A673 (cell line): Measurements from ENCODE around the gene CCNB1. TPM values are rescaled to one million over a fixed set of nuclear protein-coding genes. Genes with fewer than 3 reads are reported as not detected.

Source experiments
- BruUV-seq: library from RNA; stranded (reverse); fragments of 400-500 nt; replicated peaks from 2 replicates; lab custom pipeline; 2021; lab: Mats Ljungman, UMichigan
- CTCF ChIA-PET: fragments of 300-600 bp; sonication (Branson Sonifier 250); formaldehyde crosslinking; loops from one replicate; lab custom pipeline; 2022; ENCODE audit warnings: antibody characterized with exemption; lab: Charles Lee
- POLR2A ChIA-PET: fragments of 300-600 bp; sonication (Branson Sonifier 250); formaldehyde crosslinking; loops from one replicate; lab custom pipeline; 2022; ENCODE audit warnings: antibody characterized with exemption; ENCODE audit not compliant: low non-redundant PET; lab: Charles Lee
- DNase-seq: peaks from one replicate; pipeline ENCODE4 v3.0.0-alpha.2; 2015; ENCODE audit warnings: low spot score
- H3K27ac ChIP-seq: fragments of 200-600 bp; sonication (generic); 2 replicates; pipeline ENCODE4 v1.5.1; 2016; ENCODE audit warnings: mixed run types, low read depth, mild to moderate bottlenecking, mixed read lengths, antibody characterized with exemption, low read length; ENCODE audit not compliant: poor library complexity, severe bottlenecking
- H3K27me3 ChIP-seq: fragments of 200-600 bp; sonication (generic); replicated peaks from 2 replicates; pipeline ENCODE4 v1.6.1; 2017; ENCODE audit warnings: mixed run types, low read depth, mild to moderate bottlenecking, mixed read lengths, antibody characterized with exemption, low read length; ENCODE audit not compliant: insufficient read depth, poor library complexity
- H3K36me3 ChIP-seq: fragments of 200-600 bp; sonication (generic); 2 replicates; pipeline ENCODE4 v1.6.1; 2016; ENCODE audit warnings: mixed run types, mild to moderate bottlenecking, mixed read lengths, antibody characterized with exemption, low read length; ENCODE audit not compliant: insufficient read depth, poor library complexity, severe bottlenecking
- H3K4me1 ChIP-seq: fragments of 200-600 bp; sonication (generic); 2 replicates; pipeline ENCODE4 v1.6.1; 2017; ENCODE audit warnings: mixed run types, mild to moderate bottlenecking, mixed read lengths, antibody characterized with exemption, low read length; ENCODE audit not compliant: insufficient read depth, poor library complexity, severe bottlenecking
- H3K4me3 ChIP-seq: fragments of 200-600 bp; sonication (generic); 2 replicates; pipeline ENCODE4 v1.5.1; 2016; ENCODE audit warnings: low read depth, mixed run types, mild to moderate bottlenecking, mixed read lengths, low read length; ENCODE audit not compliant: poor library complexity, severe bottlenecking
- H3K9me3 ChIP-seq: fragments of 200-600 bp; sonication (generic); 2 replicates; pipeline ENCODE4 v1.6.1; 2016; ENCODE audit warnings: mixed run types, low read depth, mild to moderate bottlenecking, mixed read lengths, antibody characterized with exemption, low read length; ENCODE audit not compliant: poor library complexity, severe bottlenecking
- EZH2 ChIP-seq: fragments of 200-600 bp; sonication (generic); IDR thresholded peaks from 2 replicates; pipeline ENCODE4 v1.6.1; 2017; ENCODE audit warnings: borderline replicate concordance, low read depth, mild to moderate bottlenecking, mixed read lengths, antibody characterized with exemption, low read length; ENCODE audit not compliant: poor library complexity, severe bottlenecking
- intact Hi-C: fragments of 100-400 bp; cut with micrococcal nuclease; formaldehyde crosslinking; loops from one replicate; pipeline ENCODE4 v1.10.0; 2022; ENCODE audit not compliant: unreplicated experiment
- total RNA-seq: library from RNA; stranded (reverse); gene quantifications from 2 replicates; pipeline ENCODE4 v1.2.3, GENCODE V29; 2021
- TF ChIP-seq, protein P1 (sequence below): fragments of 300-800, 200-600 bp; sonication (generic); conservative IDR thresholded peaks from 2 replicates; pipeline ENCODE4 v1.5.1; 2017; ENCODE audit warnings: low read depth, mild to moderate bottlenecking, antibody characterized with exemption, low read length, moderate library complexity, mixed read lengths

Gene CCNB1
- total RNA-seq, 1 experiment from 2014 or later, result 444 TPM

DNA sequence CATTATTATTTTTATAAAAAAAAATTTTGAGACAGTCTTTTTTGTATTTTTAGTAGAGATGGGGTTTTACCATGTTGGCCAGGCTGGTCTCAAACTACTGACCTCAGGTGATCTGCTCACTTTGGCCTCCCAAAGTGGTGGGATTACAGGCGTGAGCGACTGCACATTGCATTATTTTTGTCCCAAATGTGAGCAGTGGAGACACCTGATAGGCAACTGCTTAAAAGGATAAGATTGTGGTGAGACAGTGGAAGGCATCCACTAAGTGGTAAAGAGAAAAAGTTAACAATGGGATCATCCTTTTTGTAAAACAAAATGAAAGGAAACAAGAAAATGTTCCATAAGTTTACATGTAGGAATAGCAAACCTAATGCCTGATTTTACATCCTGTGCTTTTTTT, 20.4 kb downstream of the CCNB1 start:
- Histone ChIP-seq H3K9me3 (no peaks in the 10 kb centered on the region), H3K4me3 (no peak overlapping the region), H3K4me1 (no peaks in the 10 kb centered on the region), H3K36me3 (peaks cover 10% of the 10 kb centered on the region), H3K27ac (no peak overlapping the region), H3K27me3 (no peaks in the 10 kb centered on the region)
- BruUV-seq, result no TSS peak
- no peak for TF ChIP-seq EZH2
- TF ChIP-seq, protein P1, sequence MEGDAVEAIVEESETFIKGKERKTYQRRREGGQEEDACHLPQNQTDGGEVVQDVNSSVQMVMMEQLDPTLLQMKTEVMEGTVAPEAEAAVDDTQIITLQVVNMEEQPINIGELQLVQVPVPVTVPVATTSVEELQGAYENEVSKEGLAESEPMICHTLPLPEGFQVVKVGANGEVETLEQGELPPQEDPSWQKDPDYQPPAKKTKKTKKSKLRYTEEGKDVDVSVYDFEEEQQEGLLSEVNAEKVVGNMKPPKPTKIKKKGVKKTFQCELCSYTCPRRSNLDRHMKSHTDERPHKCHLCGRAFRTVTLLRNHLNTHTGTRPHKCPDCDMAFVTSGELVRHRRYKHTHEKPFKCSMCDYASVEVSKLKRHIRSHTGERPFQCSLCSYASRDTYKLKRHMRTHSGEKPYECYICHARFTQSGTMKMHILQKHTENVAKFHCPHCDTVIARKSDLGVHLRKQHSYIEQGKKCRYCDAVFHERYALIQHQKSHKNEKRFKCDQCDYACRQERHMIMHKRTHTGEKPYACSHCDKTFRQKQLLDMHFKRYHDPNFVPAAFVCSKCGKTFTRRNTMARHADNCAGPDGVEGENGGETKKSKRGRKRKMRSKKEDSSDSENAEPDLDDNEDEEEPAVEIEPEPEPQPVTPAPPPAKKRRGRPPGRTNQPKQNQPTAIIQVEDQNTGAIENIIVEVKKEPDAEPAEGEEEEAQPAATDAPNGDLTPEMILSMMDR, result no peak
- no peak for DNase-seq
- ChIA-PET POLR2A (no interaction called here), CTCF (no interaction called here)
- intact Hi-C loops, result no loop called here

DNA sequence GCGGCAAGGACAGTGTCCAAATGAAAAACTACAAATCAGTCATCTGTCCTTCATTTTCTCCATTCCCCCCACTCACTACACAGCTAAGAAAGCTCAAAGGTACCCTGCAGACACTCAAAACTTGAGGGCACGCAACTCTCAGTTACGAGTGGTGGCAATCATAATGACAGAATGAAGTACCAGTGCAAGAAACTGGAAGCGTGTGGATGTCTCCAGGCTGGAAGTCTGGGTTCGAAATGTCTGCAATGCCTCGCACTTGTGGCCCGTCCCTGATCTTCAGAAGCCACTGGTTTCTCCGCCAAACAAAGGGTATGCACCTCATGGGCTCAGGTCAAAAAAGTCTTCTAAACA, 21.8 kb downstream of the CCNB1 start:
- ChIA-PET POLR2A (no interaction called here), CTCF (no interaction called here)
- Histone ChIP-seq H3K27ac (peak overlapping the region; percentile 92), H3K4me1 (no peaks in the 10 kb centered on the region), H3K9me3 (no peaks in the 10 kb centered on the region), H3K4me3 (peak overlapping the region; percentile 64), H3K27me3 (no peaks in the 10 kb centered on the region), H3K36me3 (peaks cover 21% of the 10 kb centered on the region)
- DNase-seq, result no peak
- TSS peak; percentile 95 for BruUV-seq
- intact Hi-C loops, result no loop called here
- TF ChIP-seq EZH2, result no peak
- TF ChIP-seq, protein P1, result no peak

DNA sequence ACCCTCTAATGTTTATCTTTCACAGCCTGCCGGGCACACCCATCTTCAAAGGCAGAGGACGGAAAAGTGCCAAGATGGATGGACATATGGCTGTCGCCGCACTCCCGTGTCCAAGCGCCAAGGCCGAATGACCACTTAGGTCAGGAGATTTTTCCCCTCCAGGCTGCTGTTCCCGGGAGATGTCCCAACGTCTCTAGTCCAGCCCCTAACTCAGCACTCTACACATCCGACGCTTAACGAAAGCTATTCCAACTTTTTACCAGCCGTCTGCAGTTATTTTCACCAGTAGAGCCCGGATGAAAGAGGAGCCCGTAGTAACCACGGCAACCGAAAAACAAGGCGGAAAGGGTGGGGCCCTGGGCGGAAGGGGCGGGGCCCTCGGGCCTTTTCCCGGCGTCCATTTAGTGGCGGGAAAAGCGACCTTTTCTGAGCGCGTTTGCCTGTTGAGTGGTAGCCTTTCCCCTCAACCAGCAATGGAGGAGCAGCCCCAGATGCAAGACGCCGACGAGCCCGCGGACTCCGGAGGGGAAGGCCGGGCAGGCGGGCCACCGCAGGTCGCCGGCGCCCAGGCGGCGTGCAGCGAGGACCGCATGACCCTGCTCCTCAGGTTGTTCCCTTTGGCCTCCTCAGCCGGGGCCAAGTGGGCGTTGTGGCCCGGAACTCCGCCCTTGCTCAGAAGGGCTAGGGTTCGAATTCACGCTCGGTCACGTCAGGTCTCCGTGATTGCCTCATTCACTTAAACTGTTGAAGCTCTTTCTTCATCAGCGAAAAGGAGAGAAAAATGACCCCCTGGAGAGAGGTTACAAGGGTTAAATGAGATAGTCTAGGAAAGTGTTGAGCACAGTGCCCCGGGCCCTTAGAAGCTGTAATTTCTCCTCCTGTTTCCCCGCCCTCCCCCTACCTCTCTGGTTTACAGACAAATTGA, 22.5 kb downstream of the CCNB1 start, which contains the start of gene CENPH:
TSS of gene CENPH (plus strand) at position 422 of the 925 bp plus-strand sequence. CDS start at position 474, 52 bp downstream.
- TF ChIP-seq, protein P1, result no peak
- TF ChIP-seq EZH2, result no peak
- Histone ChIP-seq H3K36me3 (peaks cover 28% of the 10 kb centered on the region), H3K9me3 (no peaks in the 10 kb centered on the region), H3K27ac (peak within 1 kb of the TSS; percentile 92), H3K4me1 (no peaks in the 10 kb centered on the region), H3K27me3 (no peaks in the 10 kb centered on the region), H3K4me3 (peak within 1 kb of the TSS; percentile 64)
- ChIA-PET CTCF (no interaction called here), POLR2A (interaction anchor here (0.8 kb wide), 1 partner anchor 30 kb away, joined by 3 read pairs; no protein-coding TSS in a partner anchor)
- no TSS peak for BruUV-seq
- intact Hi-C loops, result no loop called here
- DNase-seq, result peak; percentile 96
